Activated naive CD8-positive, alpha-beta T cell treated with anti-CD3 and anti-CD28 coated beads, Interleukin-2, amount 50 U/mL, for 16 hours (primary cell): ENCODE data around the gene RNF31.
A peak's percentile ranks its signal among the peaks of the same experiment; 100 is the strongest.

ENCODE experiments used
- DNase-seq: peaks from one replicate; pipeline ENCODE4 v3.0.0-alpha.2; 2020; ENCODE audit warnings: low read depth, low spot score

Gene RNF31

DNA sequence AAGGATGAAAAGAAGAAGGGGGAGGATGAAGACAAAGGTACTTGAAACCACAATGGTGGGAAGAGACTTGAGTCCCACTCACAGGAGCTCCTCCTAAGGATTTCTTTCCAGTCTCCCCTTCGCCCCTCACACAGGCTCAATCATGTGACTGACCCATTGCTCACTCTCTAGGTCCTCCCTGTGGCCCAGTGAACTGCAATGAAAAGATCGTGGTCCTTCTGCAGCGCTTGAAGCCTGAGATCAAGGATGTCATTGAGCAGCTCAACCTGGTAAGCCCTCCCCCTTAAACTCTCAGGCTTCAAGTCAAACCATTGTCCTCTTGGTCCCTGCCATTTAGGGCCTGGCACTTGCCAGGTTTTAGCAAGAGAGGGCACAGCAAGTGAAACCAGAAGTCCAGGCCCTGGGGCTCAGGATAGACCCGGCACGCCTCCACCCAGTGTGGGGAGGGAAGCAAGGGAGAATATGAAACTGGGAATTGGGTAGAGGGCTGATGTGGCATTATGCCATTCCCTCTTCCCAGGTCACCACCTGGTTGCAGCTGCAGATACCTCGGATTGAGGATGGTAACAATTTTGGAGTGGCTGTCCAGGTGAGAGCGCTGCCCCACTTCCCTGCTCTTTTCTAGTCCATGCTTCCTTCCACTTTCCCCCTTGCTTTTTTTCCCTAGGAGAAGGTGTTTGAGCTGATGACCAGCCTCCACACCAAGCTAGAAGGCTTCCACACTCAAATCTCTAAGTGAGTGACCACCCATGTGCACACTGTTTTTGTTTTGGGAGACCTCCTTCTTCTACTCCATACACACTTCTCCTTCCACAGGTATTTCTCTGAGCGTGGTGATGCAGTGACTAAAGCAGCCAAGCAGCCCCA, 9.5 kb upstream of the RNF31 start:
- DNase-seq: no peak

GRCh38 chr14:24138396-24139271, 8.7 kb upstream of the RNF31 start:
- DNase-seq: no peak

GRCh38 chr14:24139272-24139934, 7.9 kb upstream of the RNF31 start:
- no peak for DNase-seq

DNA sequence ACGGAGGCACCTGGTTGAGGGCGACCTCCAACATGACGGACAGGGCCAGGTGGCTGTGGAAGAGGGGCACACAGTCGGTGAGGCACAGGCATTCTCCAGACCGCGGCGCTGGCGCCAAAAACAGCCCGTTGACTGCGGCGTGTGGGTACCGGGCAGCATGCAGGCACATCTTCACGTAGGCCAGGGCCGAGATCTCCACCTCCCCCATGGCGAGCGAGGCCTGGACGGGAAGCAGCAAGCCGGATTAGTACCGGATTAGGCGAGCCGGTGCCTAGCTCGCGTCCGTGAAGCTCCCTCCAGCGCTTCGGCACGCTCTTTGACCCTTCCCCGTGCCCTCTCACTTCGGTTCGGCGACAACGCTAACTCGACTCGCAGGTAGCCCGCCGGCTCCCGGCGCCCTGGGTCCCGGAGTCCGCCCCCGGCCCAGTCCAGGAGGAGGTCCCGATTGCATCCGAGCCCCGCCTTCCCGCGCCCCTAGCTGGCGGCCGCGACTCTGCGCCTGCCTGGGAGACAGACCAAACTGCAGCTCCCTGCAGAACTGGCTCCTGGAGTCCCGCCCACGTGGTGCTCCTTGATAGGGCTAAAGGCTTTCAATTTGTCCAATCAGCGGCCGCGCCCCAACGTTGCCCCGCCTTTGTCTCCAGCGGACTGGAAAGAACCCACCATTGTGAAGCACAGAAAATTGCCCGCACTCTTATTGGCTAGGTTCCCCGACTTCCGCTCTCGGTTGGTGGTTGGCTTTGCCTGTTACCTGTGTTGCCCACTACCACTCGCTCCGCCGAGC, 6.0 kb upstream of the RNF31 start, which contains the start of gene EMC9:
Gene EMC9 (minus strand): TSS at position 495 of the 784 bp plus-strand sequence. CDS start 287 bp downstream, at position 208.
- DNase-seq: peak; percentile 99

GRCh38 chr14:24143511-24143910, 3.8 kb upstream of the RNF31 start:
- no peak for DNase-seq

DNA sequence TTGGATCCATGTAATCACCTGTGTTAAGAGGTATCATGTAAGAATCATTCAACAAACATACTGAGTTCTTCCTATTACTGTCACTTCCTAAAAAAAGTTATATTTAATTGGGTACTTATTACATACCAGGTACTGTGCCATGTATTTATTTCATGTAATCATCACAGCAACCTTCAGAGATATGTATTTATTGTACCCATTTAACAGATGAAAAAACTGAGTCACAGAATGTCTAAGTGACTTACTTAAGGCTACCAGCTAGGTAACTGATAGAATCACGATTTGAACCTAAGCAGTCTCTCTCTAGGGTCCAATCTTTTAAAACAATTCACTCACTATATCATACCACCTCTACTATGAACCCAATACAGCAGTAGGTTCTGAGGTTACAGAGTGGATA, 2.8 kb upstream of the RNF31 start:
- DNase-seq: no peak

DNA sequence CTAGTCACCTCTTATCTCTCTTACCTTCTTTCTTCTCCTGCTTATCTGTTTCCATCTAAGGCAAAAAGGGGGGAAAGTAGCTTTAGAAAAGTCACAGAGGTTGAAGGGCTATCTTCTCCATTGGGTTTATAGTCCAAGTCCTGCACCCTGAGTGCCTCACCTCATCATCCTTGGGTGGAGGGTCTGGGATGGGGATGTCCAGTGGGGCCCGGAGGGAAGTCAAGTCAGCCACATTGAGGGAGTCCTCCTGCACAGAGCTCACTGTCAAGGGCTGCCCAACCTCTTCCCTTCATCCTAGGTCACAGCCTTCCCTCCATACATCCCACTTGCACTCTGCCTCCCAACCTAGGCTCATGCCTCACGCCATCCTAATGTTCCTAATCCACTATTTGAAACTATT, 2.1 kb upstream of the RNF31 start:
- no peak for DNase-seq

GRCh38 chr14:24145690-24146452, 1.4 kb upstream of the RNF31 start:
- DNase-seq: no peak

- DNase-seq: peak; percentile 72
Measured at GRCh38 chr14:24146453-24146977, 783 bp upstream of the RNF31 start, which contains the start of gene PSME2. Gene PSME2, minus strand, starts transcription at chr14:24146610. Its CDS starts 29 bp downstream, at chr14:24146581.

DNA sequence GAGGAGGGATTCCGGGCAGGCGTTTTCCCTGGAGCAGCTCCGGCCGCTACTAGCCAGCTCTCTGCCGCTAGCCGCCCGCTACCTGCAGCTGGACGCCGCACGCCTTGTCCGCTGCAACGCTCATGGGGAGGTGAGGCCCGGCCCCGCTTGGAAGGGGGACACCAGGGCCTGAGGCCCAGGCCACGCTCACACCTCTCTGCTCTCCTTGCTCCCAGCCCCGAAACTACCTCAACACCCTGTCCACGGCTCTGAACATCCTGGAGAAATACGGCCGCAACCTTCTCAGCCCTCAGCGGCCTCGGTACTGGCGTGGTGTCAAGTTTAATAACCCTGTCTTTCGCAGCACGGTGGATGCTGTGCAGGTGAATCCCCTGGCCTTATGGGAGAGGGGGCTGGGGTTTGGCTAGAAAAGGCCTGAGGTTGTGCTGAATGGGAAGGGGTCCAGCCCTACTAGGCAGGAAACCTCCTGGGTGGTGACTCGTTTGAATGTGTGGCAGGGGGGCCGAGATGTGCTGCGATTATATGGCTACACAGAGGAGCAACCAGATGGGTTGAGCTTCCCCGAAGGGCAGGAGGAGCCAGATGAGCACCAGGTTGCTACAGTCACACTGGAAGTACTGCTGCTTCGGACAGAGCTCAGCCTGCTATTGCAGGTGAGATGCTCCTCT, 597 bp downstream of the RNF31 start:
- no peak for DNase-seq

GRCh38 chr14:24149302-24149969, 2.1 kb downstream of the RNF31 start:
- no peak for DNase-seq

DNA sequence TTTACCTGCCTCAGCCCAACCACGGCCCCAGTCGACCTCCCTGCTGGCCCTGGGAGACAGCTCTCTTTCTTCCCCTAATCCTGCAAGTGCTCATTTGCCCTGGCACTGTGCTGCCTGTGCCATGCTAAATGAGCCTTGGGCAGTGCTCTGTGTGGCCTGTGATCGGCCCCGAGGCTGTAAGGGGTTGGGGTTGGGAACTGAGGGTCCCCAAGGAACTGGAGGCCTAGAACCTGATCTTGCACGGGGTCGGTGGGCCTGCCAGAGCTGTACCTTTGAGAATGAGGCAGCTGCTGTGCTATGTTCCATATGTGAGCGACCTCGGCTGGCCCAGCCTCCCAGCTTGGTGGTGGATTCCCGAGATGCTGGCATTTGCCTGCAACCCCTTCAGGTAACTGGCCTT, 2.8 kb downstream of the RNF31 start:
- DNase-seq: no peak

DNA sequence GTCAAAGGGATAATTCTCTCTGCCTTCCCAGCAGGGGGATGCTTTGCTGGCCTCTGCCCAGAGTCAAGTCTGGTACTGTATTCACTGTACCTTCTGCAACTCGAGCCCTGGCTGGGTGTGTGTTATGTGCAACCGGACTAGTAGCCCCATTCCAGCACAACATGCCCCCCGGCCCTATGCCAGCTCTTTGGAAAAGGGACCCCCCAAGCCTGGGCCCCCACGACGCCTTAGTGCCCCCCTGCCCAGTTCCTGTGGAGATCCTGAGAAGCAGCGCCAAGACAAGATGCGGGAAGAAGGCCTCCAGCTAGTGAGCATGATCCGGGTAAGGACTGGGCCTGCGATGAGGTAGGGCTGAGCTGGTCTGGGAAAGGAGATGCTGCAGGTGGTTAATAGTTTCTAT, 3.3 kb downstream of the RNF31 start:
- DNase-seq: no peak

DNA sequence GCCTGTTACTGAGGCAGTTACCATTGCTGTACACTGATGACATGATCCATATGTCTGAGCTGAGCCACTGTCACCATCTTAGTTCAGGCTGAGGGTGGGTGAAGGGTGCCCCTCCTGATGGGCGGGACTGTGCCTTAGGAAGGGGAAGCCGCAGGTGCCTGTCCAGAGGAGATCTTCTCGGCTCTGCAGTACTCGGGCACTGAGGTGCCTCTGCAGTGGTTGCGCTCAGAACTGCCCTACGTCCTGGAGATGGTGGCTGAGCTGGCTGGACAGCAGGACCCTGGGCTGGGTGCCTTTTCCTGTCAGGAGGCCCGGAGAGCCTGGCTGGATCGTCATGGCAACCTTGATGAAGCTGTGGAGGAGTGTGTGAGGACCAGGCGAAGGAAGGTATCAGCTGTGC, 3.7 kb downstream of the RNF31 start:
- DNase-seq: no peak

DNA sequence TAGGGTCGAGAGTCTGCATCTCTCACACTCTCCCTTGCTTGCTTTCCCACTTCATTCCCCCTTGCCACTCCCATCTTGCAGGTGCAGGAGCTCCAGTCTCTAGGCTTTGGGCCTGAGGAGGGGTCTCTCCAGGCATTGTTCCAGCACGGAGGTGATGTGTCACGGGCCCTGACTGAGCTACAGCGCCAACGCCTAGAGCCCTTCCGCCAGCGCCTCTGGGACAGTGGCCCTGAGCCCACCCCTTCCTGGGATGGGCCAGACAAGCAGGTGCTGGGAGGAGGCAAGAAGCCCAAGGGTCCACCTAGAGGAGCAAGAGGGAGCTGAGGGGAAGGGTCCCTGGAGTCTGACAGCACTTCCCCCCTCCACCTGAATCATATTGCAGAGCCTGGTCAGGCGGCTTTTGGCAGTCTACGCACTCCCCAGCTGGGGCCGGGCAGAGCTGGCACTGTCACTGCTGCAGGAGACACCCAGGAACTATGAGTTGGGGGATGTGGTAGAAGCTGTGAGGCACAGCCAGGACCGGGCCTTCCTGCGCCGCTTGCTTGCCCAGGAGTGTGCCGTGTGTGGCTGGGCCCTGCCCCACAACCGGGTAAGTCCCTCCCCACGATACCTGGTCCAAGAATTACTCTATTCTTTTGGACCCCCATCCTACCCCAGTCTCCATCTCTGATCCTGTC, 4.2 kb downstream of the RNF31 start:
- no peak for DNase-seq

- DNase-seq: no peak
Measured at GRCh38 chr14:24155100-24155499, 7.8 kb downstream of the RNF31 start.

DNA sequence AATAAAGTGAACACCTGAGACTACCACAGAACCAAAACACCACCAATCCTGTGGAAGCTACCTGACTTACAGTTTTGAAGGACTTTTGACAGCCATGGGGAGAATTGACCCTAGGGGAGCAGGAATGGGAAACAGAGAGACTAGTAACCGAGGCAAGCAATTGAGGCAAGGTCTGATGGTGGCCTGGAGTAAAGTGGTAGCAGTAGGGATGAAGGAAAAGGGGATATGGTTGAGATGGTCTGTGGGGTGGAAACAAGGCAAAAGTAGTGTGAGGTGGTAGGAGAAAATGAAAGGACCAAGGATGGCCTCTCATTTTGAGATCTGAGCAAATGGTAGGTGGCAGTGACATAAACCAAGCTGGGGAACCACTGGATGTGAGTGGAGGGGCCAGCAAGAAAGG, 9.5 kb downstream of the RNF31 start:
- DNase-seq: no peak

- no peak for DNase-seq
Measured at GRCh38 chr14:24157331-24157730, 10.0 kb downstream of the RNF31 start.
